Central memory CD4-positive, alpha-beta T cell (primary cell): ENCODE results near the gene AGPAT1.
"Not testable (repeated sequence)": the region's sequence is repeated elsewhere in the genome, so short reads cannot be mapped to it uniquely, and the experiment has no call there.

Experiments used
- DNase-seq: peaks from one replicate; pipeline ENCODE4 v3.0.0; 2022
- total RNA-seq, 3 experiments: gene quantifications; one replicate each; lab custom pipeline; 2026; lab: John Stamatoyannopoulos, UW

AGPAT1 gene, protein sequence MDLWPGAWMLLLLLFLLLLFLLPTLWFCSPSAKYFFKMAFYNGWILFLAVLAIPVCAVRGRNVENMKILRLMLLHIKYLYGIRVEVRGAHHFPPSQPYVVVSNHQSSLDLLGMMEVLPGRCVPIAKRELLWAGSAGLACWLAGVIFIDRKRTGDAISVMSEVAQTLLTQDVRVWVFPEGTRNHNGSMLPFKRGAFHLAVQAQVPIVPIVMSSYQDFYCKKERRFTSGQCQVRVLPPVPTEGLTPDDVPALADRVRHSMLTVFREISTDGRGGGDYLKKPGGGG
- 20.3 to 29.4 (median 22.8) reads per million in 3 experiments for total RNA-seq

DNA sequence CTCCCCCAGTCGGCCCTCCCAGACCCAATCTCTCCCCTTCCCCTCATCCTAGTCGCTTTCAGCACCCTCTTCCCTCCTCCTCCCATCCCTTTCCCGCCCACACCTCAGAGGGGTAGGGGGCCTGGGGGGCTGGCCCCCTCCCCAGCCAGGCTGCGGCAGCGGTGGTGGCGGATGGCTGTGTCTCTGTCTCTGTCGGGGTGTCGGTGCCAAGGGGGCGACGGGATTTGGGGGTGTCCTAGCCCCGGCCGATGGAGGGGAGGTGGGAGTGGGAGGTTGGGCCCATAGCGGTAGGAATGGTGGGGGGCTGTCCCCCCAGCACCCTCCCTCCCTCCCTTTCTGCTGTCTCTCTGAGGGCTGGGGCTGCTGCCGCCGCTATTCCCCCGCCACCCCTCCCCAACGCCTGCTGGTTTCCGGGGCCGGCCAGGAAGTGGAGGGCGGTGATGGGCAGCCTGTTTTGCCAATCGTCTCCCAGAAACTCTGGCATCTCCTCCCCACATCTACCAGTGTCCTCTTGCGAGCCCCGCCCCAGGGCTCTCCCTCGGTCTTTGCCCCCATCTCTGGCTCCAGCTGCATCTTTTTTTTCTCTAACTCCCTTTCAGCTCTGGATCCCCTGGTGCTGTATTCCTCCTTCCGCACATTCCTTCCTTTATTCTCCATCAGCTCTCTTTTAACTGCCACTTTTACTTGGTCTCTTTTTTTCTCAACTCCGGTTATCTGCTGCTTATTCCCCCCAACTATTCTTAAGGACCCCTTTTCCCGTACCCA, at the start of gene AGPAT1:
Gene AGPAT1, minus strand, starts transcription at position 374 of the 765 bp plus-strand sequence. CDS start 4,588 bp downstream, outside the sequence.
- peak; percentile 93 for DNase-seq

DNA sequence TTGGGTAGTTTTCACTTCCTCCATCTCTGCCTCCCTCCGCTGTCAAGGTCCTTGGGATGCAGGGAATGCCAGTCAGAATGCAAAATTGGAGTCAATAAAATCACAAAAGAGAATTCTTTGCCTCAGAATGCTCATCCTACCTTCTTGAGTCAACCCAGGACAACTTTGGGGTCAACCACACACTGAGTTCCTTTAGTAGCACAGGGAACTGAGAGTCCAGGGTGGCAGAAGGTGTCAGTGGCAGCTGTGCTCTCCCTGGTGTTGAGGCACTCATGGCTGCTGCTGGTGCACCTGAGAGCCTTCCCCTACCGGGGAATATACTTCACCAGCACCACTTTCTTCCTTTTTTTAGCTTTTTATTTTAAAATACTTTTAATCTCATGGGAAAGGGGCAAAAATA, 48.8 kb upstream of the AGPAT1 start:
- DNase-seq = no peak

DNA sequence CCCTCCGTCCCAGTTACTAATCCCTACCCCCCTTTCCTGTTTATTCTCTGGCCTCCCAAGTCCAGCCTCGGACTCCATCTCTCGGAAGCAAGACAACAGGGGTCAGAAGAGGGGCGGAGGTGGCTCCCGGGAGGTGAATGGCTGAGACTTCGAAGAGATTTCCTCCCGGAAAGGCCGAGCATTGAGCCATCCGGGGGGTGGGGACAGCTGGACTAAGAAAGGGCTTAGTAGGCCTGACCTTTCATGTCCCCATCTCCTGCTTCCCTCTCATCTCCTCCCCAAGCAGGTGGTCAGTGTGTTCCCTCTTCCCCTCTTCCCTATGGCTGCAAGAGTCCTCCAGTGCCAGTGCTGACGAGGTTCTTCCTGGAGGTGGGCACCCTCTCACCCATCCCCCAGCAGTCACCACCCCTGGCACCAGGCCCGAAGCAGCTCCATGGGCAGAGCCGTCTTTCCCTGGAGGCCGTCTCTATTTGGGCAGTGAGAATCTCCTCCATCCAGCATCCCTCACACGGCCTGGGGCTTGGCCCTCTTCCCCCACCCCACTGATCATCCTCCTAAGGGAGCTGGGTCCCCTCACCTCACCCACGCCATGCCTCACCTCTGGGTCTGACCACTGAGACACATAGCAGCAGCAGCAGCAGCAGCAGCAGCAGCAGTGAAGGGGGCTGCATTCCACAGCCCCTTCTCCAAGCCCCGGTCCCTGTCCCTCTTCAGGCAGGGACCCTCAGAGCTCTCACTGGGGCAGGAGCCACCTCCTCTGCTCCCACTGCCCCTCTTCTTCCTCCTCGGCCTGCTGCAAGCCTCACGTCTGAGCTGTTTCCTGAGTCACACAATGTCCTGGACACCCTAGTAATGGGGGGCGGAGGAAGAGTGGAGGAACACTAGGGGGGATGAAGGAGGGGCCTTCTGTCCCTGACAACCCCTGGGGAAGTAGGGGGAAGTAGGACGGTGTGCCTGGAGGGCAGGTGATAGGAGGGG, 47.7 kb upstream of the AGPAT1 start, which contains the start of gene NOTCH4:
Gene NOTCH4, minus strand, starts transcription at position 810 of the 978 bp plus-strand sequence. Its CDS starts 139 bp downstream, at position 671.
- no peak for DNase-seq

DNA sequence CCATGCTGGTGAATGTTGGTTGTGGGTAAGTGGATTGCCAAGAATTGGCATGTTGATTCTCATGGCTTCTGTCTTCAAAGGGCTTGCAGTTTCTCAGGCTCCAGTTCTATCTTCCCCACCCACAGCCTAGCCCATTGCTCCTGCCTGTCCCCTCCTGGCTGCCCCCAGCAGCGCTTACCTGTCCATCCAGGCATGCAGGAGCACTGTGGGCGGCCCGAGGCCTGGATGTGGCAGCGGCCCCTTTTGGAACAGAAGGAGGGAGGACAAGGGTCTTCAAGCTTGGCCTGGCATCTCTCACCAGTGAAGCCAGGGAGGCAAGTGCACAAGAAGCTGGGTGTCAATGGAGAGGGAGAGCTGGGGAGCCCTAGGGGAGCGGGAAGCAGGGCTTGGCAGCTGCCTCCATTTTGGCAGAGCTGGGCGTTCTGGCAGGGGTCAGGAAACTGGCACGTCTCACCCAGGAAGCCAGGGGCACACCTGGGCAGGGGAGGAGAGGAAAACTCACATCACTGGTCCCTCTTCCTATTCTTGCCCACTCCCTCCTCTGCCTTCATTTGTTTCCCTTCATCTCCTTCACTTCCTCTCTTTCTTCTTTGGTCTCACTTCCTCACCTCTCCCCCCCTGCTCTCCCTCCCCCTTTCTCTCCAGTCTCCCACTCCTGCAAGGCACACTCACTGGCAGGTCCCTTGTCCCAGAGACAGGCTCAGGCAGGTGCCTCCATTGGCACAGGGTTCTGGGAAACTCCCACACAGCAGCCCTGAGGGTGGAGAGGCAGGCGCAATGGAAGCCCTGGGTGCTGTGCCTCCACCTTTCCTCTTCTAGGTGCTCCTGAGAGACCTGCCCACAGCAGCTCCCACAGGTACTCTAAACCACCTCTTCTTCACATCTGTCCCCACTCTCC, 46.7 kb upstream of the AGPAT1 start:
- no peak for DNase-seq

DNA sequence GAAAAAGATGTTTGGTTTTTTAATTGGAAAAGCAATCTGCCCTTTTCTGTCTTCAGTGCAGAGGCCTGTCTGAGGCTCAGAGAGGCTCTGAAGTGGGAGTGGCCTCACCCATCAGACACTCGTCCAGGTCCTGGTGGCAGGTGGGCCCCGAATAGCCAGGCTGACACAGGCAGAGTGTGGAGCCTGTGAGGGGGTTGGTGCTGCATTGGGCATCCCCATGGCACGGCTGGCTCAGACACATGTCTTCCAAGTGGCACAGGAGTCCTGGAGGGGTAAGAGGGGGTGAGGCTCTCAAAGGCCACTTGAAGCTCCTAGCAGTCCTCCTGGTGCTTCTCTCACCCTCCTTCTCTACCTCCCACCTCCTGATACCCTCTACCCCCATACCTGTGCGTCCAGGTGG, 44.1 kb upstream of the AGPAT1 start:
- no peak for DNase-seq

DNA sequence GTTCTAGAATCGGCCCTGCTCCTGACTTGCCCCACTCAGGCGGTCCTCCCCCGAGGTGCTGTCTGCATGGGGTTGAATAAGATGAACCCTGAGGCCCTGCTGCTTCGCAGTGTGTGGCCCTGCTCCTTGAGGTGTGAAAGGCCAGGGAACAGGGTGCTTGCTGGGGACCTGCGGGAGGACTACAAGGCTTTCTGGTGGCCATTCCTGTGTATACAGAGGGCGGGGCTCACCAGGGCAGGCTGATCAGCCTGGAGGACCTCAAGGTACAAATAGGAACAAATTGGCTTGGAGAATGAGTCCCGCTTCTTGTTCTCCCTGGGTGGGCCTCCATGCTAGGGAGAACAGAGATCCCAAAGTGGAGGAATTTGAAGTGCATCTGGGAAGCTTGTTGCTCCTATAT, 42.3 kb upstream of the AGPAT1 start:
- DNase-seq = no peak

DNA sequence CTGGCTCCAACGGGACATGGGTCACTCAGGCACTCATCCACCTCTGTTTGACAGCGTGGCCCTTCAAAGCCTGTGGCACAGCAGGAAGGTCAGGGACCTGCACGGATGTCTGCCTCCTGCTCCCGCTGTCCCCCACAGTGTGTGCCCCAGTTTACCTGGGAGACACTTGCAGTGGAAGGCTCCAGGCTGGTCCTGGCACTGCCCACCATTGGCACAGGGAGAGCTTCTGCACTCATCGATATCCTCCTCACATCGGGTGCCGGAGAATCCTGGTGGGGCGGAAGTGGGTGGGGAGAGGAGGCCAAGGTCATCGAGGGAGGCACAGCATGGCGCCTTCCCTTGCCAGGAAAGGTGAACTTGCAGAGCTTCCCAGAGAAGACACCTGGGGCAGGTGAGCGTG, 41.1 kb upstream of the AGPAT1 start:
- no peak for DNase-seq

DNA sequence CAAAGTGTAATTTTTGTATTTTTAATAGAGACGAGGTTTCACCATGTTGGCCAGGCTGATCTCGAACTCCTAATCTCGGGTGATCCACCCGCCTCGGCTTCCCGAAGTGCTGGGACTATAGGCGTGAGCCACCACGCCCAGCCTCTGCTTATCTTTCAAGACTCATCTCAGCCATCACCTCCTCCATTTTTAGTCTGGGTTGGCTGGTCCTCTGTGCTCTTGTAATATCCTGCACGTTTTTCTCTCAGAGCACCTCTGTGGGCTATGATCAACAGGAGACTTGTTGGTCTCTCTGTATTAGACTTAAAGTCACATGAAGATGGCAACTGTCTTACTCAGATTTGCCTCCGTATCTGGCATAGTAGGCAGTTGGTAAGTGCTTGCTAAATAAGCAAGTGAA, 40.4 kb upstream of the AGPAT1 start:
- DNase-seq = no peak

DNA sequence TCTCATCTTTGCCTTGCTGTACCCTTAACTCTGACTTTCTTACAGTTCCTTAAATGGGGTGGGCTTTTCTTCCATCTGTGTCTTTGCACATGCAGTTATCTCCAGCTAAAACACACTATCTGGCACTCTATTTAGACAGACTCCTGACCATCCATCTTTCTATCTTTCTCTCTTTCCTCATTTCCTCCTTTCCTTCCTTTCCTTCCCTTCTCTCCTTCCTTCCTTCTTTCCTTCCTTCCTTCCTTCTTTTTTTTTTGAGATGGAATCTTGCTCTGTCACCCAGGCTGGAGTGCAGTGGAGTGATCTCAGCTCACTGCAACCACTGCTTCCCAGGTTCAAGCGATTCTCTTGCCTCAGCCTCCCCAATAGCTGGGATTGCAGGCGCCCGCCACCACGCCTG, 39.7 kb upstream of the AGPAT1 start:
- DNase-seq = no peak

DNA sequence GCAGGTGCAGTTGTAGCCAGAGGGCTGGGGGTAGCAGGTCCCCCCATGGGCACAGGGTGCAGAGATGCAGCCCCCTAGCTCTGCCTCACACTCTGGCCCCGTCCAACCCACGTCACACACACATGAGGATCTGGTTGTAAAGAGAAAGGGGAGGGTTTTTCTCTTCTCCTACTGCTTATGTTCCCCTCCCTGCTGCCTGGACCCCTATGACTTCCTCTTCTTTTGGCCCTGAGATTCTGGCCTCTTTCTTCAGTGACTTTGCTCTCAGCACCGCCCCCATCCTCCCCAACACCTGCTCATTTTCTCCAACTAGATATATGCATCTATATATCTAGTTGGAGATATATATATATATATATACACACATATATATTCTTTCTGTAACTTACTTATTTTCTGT, 38.2 kb upstream of the AGPAT1 start:
- no peak for DNase-seq

DNA sequence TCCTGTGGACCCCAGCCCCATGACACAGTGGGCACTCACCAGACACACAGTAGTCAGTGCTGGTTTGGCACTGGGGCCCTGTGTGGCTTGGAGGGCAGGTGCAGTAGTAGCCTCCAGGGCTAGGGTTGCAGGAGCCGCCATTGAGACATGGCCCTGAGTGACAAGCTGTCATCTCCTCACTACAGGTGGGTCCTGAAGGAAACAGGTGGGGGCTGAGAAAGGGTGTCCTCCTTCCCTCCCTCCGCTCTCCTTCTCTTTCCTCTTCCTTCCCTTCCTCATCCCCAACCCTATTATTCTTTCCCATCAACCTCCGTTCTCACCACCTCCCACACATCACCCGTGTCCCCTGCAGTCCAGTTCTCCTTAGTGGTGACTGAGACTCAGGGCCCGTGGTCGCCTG, 37.8 kb upstream of the AGPAT1 start:
- no peak for DNase-seq

DNA sequence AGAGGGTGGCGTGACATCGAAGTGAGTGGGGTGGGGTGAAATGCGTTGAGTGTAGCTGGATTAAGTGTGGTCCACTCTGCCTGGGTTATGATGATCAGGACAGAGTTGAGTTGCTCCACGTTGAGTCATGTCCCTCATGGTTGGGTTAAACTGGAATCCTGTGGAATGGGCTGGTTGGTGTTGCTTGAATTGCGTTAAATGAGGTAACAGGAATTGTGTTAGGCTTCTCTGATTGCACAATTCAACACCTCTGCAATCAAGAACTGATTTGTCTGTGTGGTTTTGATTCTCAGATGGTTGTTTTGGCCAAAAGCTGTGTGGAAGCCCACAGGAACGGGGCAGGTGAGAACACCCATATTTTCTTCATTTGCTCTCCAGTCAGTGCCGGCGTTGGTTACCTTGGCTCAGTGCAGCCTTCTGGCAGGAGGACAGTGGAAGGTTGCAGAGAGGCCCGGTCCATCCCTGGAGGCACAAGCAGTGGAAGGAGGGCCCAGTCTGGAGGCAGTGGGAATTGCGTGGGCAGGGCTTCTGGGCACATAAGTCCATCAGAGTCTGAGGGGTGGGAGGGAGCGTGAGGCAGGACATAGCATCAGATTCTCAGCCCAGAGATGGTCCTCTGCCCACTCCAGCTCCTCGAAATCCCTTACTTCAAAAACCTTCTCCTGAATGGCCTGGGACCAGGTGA, 36.3 kb upstream of the AGPAT1 start:
- DNase-seq = no peak

DNA sequence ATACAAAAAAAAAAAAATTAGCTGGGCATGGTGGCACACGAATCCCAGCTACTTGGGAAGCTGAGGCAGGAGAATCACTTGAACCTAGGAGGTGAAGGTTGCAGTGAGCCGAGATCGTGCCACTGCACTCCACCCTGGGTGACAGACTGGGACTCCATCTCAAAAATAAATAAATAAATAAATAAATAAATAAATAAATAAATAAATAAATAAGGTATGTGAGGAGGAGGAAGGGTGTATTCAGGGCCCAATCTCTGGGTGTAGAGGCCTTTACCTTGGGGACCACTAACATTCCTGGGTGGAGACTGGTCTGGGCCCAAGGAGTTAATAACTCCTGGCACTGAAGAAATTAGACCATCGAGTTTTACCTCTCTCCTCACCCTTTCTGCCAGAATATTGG, 35.5 kb upstream of the AGPAT1 start:
- not testable (repeated sequence) for DNase-seq

DNA sequence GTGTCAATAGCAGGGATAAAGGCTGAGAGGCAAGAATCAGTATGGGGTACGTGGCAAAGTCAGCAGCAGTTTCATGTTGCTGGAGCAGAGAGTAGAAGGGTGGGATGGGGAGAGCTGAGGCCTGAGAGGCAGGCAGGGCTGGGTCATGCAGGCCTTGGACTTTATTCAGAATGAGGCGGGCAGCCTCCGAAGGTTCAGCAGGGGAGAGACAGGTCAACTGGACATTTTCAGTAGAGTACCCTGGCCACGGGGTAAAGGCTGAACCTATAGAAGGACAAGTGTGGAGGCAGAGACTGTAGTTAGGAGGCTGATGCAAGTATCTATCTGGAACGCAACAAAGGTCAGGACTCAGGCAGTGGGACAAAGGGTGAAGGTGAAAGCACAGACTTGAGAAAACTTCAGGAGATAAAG, 34.3 kb upstream of the AGPAT1 start:
- no peak for DNase-seq

DNA sequence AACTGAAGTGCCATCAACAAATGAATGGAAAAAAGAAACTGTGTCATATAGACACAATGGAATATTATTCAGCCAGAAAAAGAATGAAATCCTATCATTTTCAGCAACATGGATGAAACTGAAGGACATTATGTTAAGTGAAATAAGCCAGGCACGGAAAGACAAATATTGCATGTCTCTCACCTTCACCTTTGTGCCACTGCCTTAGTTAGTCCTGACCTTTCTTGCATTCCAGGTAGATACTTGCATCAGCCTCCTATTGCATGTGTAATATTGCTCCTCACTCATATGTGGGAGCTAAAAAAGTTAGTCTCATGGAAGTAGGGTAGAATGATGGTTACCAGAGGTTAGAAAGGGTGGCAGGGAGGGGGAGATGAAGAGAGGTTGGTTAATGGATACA, 33.1 kb upstream of the AGPAT1 start:
- no peak for DNase-seq

DNA sequence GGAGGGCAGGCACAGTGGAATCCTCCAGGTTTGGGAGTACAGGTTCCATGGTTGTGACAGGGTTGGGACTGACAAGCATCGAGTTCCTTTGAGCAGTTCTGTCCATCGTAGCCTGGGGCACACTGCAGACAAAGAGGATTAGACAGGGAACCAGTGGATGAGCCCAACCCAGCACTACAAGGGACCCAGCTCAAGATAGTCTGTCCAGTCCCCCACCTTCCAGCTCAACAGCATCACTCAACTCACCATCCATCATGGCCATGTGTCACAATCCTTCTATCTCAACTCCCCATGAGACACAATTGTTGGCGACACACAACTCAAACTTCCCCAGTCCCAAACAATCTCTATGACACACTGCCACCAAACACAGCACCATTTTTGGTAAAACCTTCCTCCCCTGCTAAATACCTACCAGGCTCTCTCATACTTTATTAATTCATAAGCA, 28.4 kb upstream of the AGPAT1 start:
- DNase-seq = no peak

DNA sequence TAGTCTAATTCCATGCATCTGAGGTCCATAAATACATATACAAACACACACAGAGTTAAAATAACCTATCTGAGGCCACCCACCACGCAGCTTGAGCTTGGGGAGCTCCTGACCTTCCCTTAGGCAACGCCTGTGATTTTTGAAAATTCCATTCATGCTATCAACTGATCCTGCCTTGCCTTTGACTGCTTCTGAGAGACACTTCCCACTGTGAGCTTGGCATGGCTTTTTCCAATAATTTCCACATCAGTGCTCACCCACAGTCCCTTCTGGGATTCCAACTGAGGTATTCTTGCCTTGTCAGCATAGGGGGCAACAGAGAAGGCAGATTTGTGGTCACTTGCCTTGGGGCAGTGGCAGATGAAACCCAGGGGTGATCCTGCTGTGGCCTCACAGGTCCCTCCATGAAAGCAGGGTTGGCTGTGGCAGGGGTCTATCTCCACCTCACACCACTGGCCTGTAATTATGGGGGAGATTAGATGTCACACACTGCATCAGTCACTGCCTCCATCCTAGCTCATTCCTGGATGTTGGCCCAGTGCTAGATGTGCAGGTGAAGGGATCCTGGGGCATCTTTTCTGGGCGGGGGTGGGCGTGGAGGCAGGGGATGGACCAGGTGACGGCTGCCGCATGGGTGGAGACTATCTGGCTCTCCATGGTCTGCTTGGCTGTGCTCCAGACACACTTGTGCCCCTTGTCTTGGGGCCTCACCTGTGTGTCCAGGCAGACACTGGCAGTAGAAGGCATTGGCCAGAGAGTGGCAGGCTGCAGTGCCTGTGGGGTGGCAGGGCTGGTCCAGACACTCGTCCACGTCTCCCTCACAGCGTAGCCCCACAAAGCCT, 27.8 kb upstream of the AGPAT1 start:
- DNase-seq = no peak

DNA sequence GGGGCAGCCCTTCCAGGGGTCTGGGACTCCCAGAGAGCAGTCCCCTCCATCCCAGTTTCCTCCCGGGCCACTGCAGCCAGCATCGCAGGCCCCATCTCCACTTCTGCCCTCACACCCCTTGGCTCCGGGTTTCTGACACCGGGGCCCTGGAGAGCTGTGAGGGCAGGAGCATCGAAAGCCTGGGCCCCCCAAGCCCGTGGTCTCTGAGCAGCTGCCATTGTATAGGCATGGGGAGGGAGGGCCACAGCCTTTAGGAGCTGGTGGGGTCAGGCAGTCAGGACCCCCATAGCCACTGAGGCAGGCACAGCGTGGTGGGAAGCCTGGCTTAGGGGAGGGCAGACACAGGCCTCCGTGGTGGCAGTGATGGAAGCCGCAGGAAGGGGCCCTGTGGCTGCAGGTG, 26.3 kb upstream of the AGPAT1 start:
- no peak for DNase-seq

DNA sequence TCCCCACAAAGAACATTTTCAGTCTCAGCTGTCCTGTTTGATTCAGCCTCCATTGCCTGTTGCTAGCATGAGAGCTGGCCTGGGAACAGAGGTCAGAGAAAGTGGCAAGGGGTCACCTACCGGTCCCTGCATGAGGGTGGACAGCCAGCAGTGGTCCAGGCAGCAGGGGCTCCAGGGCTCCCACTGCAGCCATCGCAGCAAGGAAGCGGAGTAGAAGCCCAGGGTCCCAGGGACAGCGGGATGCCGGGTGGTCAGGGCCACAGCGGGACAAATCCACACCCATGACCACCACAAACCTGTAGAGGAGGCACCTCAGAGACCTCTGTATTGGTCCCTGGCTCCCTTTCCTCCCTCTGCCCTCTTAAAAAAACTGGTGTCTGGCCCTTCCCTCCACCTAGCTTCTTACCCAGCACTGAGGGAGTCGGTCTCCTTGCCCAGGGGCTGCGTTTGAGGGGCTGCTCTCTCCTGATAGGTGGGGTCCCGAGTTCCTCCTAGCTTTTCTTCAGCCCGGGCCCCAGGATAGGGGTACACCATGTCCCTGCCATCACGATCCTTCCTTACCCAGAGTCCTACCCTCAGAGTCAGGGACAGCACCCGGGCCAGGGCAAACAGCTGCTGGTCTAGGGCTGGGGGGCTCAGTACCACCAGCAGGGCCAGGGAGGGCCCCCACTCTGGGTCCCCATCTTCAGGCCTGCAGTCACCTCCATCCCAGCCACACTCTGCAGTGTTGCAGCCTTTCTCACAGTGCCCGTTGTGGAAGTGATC, 25.0 kb upstream of the AGPAT1 start:
- no peak for DNase-seq
